Gastrocnemius medialis (tissue), 4 donors: ENCODE data around the gene WASF1.

ENCODE experiments used
- POLR2A ChIP-seq, 2 donors: fragments of 450-650 bp; IDR thresholded peaks; one replicate each; pipeline ENCODE4 v1.6.1; 2017; ENCODE audit warnings: antibody characterized with exemption in 2 of 2, mild to moderate bottlenecking in 2 of 2, moderate library complexity in 2 of 2
- TF ChIP-seq, protein P1 (sequence below), 5 experiments: fragments of 450-650 bp in 3 of 5; fragments of 200-600 bp in 2 of 5; sonication (generic) in 2 of 5; IDR thresholded peaks in 4 of 5; conservative IDR thresholded peaks in 1 of 5; 1 replicate in 4 of 5; 2 replicates in 1 of 5; pipeline ENCODE4 v1.5.1; 2016 to 2019; ENCODE audit warnings: antibody characterized with exemption in 5 of 5, mild to moderate bottlenecking in 3 of 5, moderate library complexity in 3 of 5

DNA sequence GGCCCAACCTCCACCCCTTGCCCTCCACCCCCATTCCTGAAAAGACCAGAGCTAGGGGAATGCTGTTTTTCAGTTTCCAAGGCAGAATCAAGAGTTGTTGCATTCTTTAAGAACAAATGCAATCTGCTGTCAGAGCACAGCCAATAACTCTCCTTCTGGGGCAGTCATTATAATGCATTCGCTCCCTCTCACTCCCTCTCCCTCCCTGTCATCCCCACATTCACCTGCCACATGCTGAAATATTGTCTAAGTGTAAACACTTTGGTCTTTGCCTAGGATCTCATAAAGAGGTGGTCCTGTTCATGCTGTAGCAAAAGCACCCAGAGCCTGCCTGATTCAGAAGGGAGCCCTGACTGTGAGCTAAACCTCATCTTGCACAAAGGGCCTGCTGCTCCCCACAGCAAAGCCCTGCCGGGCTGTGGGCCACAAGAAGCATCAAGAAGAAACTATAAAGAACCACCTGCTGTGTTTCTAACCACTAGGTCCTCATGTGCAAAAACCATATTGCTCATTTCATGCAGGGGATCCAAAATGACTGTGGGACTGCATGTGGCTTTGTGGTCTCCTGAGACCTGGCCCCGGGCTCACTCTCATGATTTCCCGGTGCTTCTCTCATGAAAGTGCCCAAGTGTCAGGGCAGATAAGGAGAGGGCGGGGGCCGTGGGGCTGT, 115.7 kb downstream of the WASF1 start:
- TF ChIP-seq, protein P1, sequence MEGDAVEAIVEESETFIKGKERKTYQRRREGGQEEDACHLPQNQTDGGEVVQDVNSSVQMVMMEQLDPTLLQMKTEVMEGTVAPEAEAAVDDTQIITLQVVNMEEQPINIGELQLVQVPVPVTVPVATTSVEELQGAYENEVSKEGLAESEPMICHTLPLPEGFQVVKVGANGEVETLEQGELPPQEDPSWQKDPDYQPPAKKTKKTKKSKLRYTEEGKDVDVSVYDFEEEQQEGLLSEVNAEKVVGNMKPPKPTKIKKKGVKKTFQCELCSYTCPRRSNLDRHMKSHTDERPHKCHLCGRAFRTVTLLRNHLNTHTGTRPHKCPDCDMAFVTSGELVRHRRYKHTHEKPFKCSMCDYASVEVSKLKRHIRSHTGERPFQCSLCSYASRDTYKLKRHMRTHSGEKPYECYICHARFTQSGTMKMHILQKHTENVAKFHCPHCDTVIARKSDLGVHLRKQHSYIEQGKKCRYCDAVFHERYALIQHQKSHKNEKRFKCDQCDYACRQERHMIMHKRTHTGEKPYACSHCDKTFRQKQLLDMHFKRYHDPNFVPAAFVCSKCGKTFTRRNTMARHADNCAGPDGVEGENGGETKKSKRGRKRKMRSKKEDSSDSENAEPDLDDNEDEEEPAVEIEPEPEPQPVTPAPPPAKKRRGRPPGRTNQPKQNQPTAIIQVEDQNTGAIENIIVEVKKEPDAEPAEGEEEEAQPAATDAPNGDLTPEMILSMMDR (IDR thresholded peaks at IDR 0.05 in 4 of 5, conservative IDR thresholded peaks at IDR 0.05 in 1 of 5), result no peak
- no peak for TF ChIP-seq POLR2A (IDR thresholded peaks at IDR 0.05)
